ENCODE data around the gene SEPSECS.

DNA sequence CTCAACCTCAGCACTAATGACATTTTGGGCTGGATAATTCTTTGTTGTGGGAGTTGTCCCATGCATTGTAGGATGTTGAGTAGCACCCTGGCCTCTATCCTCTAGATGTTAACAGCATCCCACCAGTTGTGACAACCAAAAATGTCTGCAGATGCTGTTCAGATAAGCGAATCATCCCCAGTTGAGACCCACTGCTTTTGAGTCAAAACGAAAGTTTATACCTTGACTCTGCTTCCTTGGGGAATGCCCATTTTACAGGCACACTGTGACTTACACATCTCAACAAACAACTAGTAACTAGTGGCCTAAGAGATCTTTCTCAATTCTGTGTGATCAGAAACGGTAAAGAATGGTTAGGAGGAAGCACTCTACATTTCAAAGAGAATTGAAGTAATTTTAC, 37.0 kb downstream of the SEPSECS start:
- TF ChIP-seq, protein P1, sequence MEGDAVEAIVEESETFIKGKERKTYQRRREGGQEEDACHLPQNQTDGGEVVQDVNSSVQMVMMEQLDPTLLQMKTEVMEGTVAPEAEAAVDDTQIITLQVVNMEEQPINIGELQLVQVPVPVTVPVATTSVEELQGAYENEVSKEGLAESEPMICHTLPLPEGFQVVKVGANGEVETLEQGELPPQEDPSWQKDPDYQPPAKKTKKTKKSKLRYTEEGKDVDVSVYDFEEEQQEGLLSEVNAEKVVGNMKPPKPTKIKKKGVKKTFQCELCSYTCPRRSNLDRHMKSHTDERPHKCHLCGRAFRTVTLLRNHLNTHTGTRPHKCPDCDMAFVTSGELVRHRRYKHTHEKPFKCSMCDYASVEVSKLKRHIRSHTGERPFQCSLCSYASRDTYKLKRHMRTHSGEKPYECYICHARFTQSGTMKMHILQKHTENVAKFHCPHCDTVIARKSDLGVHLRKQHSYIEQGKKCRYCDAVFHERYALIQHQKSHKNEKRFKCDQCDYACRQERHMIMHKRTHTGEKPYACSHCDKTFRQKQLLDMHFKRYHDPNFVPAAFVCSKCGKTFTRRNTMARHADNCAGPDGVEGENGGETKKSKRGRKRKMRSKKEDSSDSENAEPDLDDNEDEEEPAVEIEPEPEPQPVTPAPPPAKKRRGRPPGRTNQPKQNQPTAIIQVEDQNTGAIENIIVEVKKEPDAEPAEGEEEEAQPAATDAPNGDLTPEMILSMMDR (IDR thresholded peaks at IDR 0.05), result no peak
- no peak for TF ChIP-seq EP300 (IDR thresholded peaks at IDR 0.05)
